IMR-90 (cell line): ENCODE measurements around the gene LEKR1. TPM values are rescaled to one million over a fixed set of nuclear protein-coding genes. Genes with fewer than 3 reads are reported as not detected.

Source experiments
- ATAC-seq: fragments of 200-7000 bp; cut with Tn5 transposase; 2 replicates; pipeline ENCODE4 v1.9.1; 2020; ENCODE audit warnings: low read depth, mild to moderate bottlenecking, moderate library complexity
- BruUV-seq: library from RNA; stranded (reverse); fragments of 400-500 nt; replicated peaks from 2 replicates; lab custom pipeline; 2021; lab: Mats Ljungman, UMichigan
- CTCF ChIA-PET: fragments of 300-600 bp; formaldehyde crosslinking; extraction: SDS; loops from one replicate; lab custom pipeline; 2021; ENCODE audit warnings: antibody characterized with exemption; lab: Yijun Ruan, JAX
- POLR2A ChIA-PET: fragments of 300-600 bp; sonication (Branson Sonifier 250); formaldehyde crosslinking; loops from one replicate; lab custom pipeline; 2022; ENCODE audit warnings: antibody characterized with exemption; ENCODE audit not compliant: unreplicated experiment; lab: Charles Lee
- DNase-seq: peaks from one replicate; pipeline ENCODE4 v3.0.0; 2013
- H2AFZ ChIP-seq: replicated peaks from 2 replicates; pipeline ENCODE3; 2013; ENCODE audit warnings: low read length, mild to moderate bottlenecking; ENCODE audit not compliant: poor library complexity
- H2AK5ac ChIP-seq: 2 replicates; pipeline ENCODE4 v1.6.1; 2013; ENCODE audit warnings: low read depth, low read length, inconsistent platforms
- H2AK9ac ChIP-seq: replicated peaks from 2 replicates; pipeline ENCODE3; 2013; ENCODE audit warnings: mild to moderate bottlenecking, low read depth, low read length, moderate library complexity; ENCODE audit not compliant: poor library complexity
- H2BK120ac ChIP-seq: 2 replicates; pipeline ENCODE4 v1.6.1; 2013; ENCODE audit warnings: low read depth, low read length, inconsistent platforms
- H2BK15ac ChIP-seq: 3 replicates; pipeline ENCODE4 v1.6.1; 2013; ENCODE audit warnings: low read depth, low read length, inconsistent platforms
- H2BK20ac ChIP-seq: 2 replicates; pipeline ENCODE4 v1.6.1; 2013; ENCODE audit warnings: low read depth, mild to moderate bottlenecking, inconsistent platforms, low read length, moderate library complexity
- H2BK5ac ChIP-seq: 2 replicates; pipeline ENCODE4 v1.6.1; 2013; ENCODE audit warnings: mild to moderate bottlenecking, low read depth, low read length, inconsistent platforms; ENCODE audit not compliant: poor library complexity, severe bottlenecking
- H3K14ac ChIP-seq: replicated peaks from 2 replicates; pipeline ENCODE4 v1.6.1; 2013; ENCODE audit warnings: low read depth, low read length, inconsistent platforms
- H3K18ac ChIP-seq: 2 replicates; pipeline ENCODE4 v1.6.1; 2013; ENCODE audit warnings: low read depth, low read length, control low read depth
- H3K23ac ChIP-seq: 2 replicates; pipeline ENCODE4 v1.6.1; 2013; ENCODE audit warnings: low read depth, low read length, inconsistent platforms
- H3K27ac ChIP-seq: 2 replicates; pipeline ENCODE4 v1.5.1; 2013; ENCODE audit warnings: mild to moderate bottlenecking, control low read depth, low read length; ENCODE audit not compliant: insufficient read depth
- H3K27me3 ChIP-seq: 2 replicates; pipeline ENCODE4 v1.6.1; 2013; ENCODE audit warnings: low read length; ENCODE audit not compliant: control insufficient read depth, insufficient read depth
- H3K36me3 ChIP-seq: 2 replicates; pipeline ENCODE4 v1.6.1; 2013; ENCODE audit warnings: low read length, mixed read lengths; ENCODE audit not compliant: control insufficient read depth, insufficient read depth
- H3K4ac ChIP-seq: 2 replicates; pipeline ENCODE4 v1.6.1; 2013; ENCODE audit warnings: low read depth, low read length, inconsistent platforms
- H3K4me1 ChIP-seq: 2 replicates; pipeline ENCODE4 v1.6.1; 2013; ENCODE audit warnings: low read length, mixed read lengths; ENCODE audit not compliant: control insufficient read depth, insufficient read depth
- H3K4me2 ChIP-seq: 2 replicates; pipeline ENCODE4 v1.6.1; 2013; ENCODE audit warnings: low read depth, mild to moderate bottlenecking, control low read depth, low read length, moderate library complexity
- H3K4me3 ChIP-seq: 2 replicates; pipeline ENCODE4 v1.5.1; 2013; ENCODE audit warnings: low read depth, mild to moderate bottlenecking, control low read depth, low read length, moderate library complexity; ENCODE audit not compliant: insufficient read depth
- H3K56ac ChIP-seq: 2 replicates; pipeline ENCODE4 v1.6.1; 2013; ENCODE audit warnings: low read length, inconsistent platforms; ENCODE audit not compliant: insufficient read depth; ENCODE audit errors: extremely low read depth
- H3K79me1 ChIP-seq, 2 experiments: 2 replicates each; pipeline ENCODE4 v1.6.1; 2013; ENCODE audit warnings: low read length in 2 of 2, inconsistent platforms in 1 of 2, low read depth in 1 of 2
- H3K9ac ChIP-seq: 2 replicates; pipeline ENCODE4 v1.6.1; 2013; ENCODE audit warnings: low read depth, low read length, control low read depth
- H3K9me1 ChIP-seq: 2 replicates; pipeline ENCODE4 v1.6.1; 2013; ENCODE audit warnings: low read length, inconsistent platforms; ENCODE audit not compliant: insufficient read depth
- H3K9me3 ChIP-seq: 2 replicates; pipeline ENCODE4 v1.6.1; 2013; ENCODE audit warnings: low read length; ENCODE audit not compliant: control insufficient read depth, insufficient read depth
- H4K20me1 ChIP-seq: 2 replicates; pipeline ENCODE4 v1.6.1; 2013; ENCODE audit warnings: low read length, inconsistent platforms; ENCODE audit not compliant: insufficient read depth
- H4K5ac ChIP-seq: 2 replicates; pipeline ENCODE4 v1.6.1; 2013; ENCODE audit warnings: mild to moderate bottlenecking, low read depth, low read length, control low read depth
- H4K8ac ChIP-seq, 2 experiments: 2 replicates each; pipeline ENCODE4 v1.6.1; 2013; ENCODE audit warnings: low read depth in 2 of 2, low read length in 2 of 2, control low read depth in 1 of 2, inconsistent platforms in 1 of 2
- H4K91ac ChIP-seq: 2 replicates; pipeline ENCODE4 v1.6.1; 2013; ENCODE audit warnings: low read depth, low read length, inconsistent platforms; ENCODE audit not compliant: insufficient read depth
- BHLHE40 ChIP-seq: fragments of 150-350 bp; IDR thresholded peaks from 2 replicates; pipeline ENCODE4 v1.6.1; 2016; ENCODE audit warnings: mild to moderate bottlenecking, low read depth, low read length
- CEBPB ChIP-seq: IDR thresholded peaks from 2 replicates; pipeline ENCODE4 v1.6.1; 2012; ENCODE audit warnings: low read depth, low read length, improper control_type of control experiment
- CHD1 ChIP-seq: IDR thresholded peaks from 2 replicates; pipeline ENCODE4 v1.6.1; 2012; ENCODE audit warnings: low read depth, low read length, improper control_type of control experiment
- CTCF ChIP-seq: conservative IDR thresholded peaks from 2 replicates; pipeline ENCODE4 v1.5.1; 2012; ENCODE audit warnings: mild to moderate bottlenecking, low read depth, low read length, improper control_type of control experiment
- FOS ChIP-seq: fragments of 150-350 bp; IDR thresholded peaks from 2 replicates; pipeline ENCODE4 v1.6.1; 2016; ENCODE audit warnings: low read depth, low read length
- MAZ ChIP-seq: IDR thresholded peaks from 2 replicates; pipeline ENCODE4 v1.6.1; 2012; ENCODE audit warnings: low read depth, mild to moderate bottlenecking, low read length, improper control_type of control experiment, moderate library complexity, borderline replicate concordance
- NFE2L2 ChIP-seq: fragments of 150-350 bp; IDR thresholded peaks from 2 replicates; pipeline ENCODE4 v1.6.1; 2016; ENCODE audit warnings: low read depth, mild to moderate bottlenecking, low read length
- POLR2A ChIP-seq: IDR thresholded peaks from 2 replicates; pipeline ENCODE4 v1.6.1; 2012; ENCODE audit warnings: mild to moderate bottlenecking, low read depth, low read length
- RAD21 ChIP-seq: IDR thresholded peaks from 2 replicates; pipeline ENCODE4 v1.6.1; 2012; ENCODE audit warnings: low read length, improper control_type of control experiment
- SMC3 ChIP-seq: fragments of 150-350 bp; IDR thresholded peaks from 2 replicates; pipeline ENCODE4 v1.6.1; 2016; ENCODE audit warnings: low read depth, mild to moderate bottlenecking, antibody characterized with exemption, low read length, moderate library complexity
- WGBS, 2 experiments: methylation state at CpG; one replicate each; pipeline versions ENCODE4 v1.1.5 to v1.1.7; 2013; ENCODE audit warnings: missing lambda C conversion rate in 2 of 2; ENCODE audit not compliant: insufficient read length in 1 of 2; ENCODE audit errors: extremely low coverage in 2 of 2; 5-methylcytosine and 5-hydroxymethylcytosine counted together
- dilution Hi-C: fragments of 300-500 bp; cut with HindIII; formaldehyde crosslinking; loops from one replicate; pipeline ENCODE4 v1.14.3; 2018; ENCODE audit warnings: low sequenced_read_pairs; ENCODE audit not compliant: unreplicated experiment
- in situ Hi-C: fragments of 300-500 bp; cut with MboI; formaldehyde crosslinking; loops from 3 replicates; pipeline ENCODE4 v1.14.3; 2019; ENCODE audit warnings: low sequenced_read_pairs, inconsistent platforms, mixed read lengths
- intact Hi-C: fragments of 100-400 bp; cut with micrococcal nuclease; formaldehyde crosslinking; loops from 2 replicates; pipeline ENCODE4 v1.10.0; 2022
- polyA plus RNA-seq, 3 experiments: library from polyadenylated mRNA; depleted of rRNA; stranded (reverse); fragments of >200 nt; gene quantifications; 2 replicates each; pipeline ENCODE4 v1.2.3, GENCODE V29; 2012; ENCODE audit warnings: low replicate concordance in 1 of 3
- total RNA-seq: library from RNA; depleted of rRNA; stranded (reverse); fragments of >200 nt; gene quantifications from 2 replicates; pipeline ENCODE4 v1.2.3, GENCODE V29; 2012

Gene LEKR1
- total and polyA plus RNA-seq, 2 of the 4 experiments (the other 2 are of a cell fraction) = 0.19 to 0.36 TPM

GRCh38 chr3:156888576-156888975, 62.4 kb downstream of the LEKR1 start:
- no peaks in the 10 kb centered on the region for H4K20me1 ChIP-seq
- ChIA-PET CTCF (interaction anchor here (0.8 kb wide), 1 partner anchor 10 kb away, joined by 3 read pairs; no protein-coding TSS in a partner anchor), POLR2A (no interaction called here)
- no peaks in the 10 kb centered on the region for H3K36me3 ChIP-seq
- no peak overlapping the region for H3K4me3 ChIP-seq
- no peak overlapping the region for H4K91ac ChIP-seq
- no peak overlapping the region for H3K56ac ChIP-seq
- H3K4ac ChIP-seq = no peak overlapping the region
- H3K4me2 ChIP-seq = no peak overlapping the region
- no peak overlapping the region for H3K9ac ChIP-seq
- no peak overlapping the region for H3K27ac ChIP-seq
- no peak overlapping the region for H2AFZ ChIP-seq
- H2AK5ac ChIP-seq = no peak overlapping the region
- no peak for DNase-seq
- intact Hi-C loops = loop anchor here (5.0 kb wide), 1 partner anchor 624 kb away; no protein-coding TSS in a partner anchor
- in situ Hi-C loops = no loop called here
- no peak overlapping the region for H2BK15ac ChIP-seq
- no CpG with 5 or more reads among the region's 1 CpG for WGBS, 2 experiments
- TF ChIP-seq CTCF (no peak), RAD21 (no peak), SMC3 (no peak), BHLHE40 (no peak), CHD1 (no peak), CEBPB (no peak), NFE2L2 (no peak), POLR2A (no peak), FOS (no peak), MAZ (no peak)
- H3K9me3 ChIP-seq = no peaks in the 10 kb centered on the region
- H2AK9ac ChIP-seq = no peak overlapping the region
- no peaks in the 10 kb centered on the region for H3K27me3 ChIP-seq
- H2BK5ac ChIP-seq = no peak overlapping the region
- no peak overlapping the region for H3K14ac ChIP-seq
- BruUV-seq = no TSS peak
- H4K8ac ChIP-seq = no peak overlapping the region
- H3K4me1 ChIP-seq = no peaks in the 10 kb centered on the region
- no peak for ATAC-seq
- H3K9me1 ChIP-seq = no peaks in the 10 kb centered on the region
- H4K5ac ChIP-seq = no peak overlapping the region
- no peak overlapping the region for H3K18ac ChIP-seq
- no peak overlapping the region for H3K23ac ChIP-seq
- no peaks in the 10 kb centered on the region for H3K79me1 ChIP-seq
- dilution Hi-C loops = no loop called here
- H2BK120ac ChIP-seq = no peak overlapping the region
- no peak overlapping the region for H2BK20ac ChIP-seq
